ENCODE data around the gene GALNT7.

- TF ChIP-seq RAD21 (conservative IDR thresholded peaks at IDR 0.05) (no peak), EZH2 (IDR thresholded peaks at IDR 0.05; ENCODE audit: borderline replicate concordance, insufficient read depth, low read length, poor library complexity, severe bottlenecking) (no peak)
- TF ChIP-seq, protein P1, sequence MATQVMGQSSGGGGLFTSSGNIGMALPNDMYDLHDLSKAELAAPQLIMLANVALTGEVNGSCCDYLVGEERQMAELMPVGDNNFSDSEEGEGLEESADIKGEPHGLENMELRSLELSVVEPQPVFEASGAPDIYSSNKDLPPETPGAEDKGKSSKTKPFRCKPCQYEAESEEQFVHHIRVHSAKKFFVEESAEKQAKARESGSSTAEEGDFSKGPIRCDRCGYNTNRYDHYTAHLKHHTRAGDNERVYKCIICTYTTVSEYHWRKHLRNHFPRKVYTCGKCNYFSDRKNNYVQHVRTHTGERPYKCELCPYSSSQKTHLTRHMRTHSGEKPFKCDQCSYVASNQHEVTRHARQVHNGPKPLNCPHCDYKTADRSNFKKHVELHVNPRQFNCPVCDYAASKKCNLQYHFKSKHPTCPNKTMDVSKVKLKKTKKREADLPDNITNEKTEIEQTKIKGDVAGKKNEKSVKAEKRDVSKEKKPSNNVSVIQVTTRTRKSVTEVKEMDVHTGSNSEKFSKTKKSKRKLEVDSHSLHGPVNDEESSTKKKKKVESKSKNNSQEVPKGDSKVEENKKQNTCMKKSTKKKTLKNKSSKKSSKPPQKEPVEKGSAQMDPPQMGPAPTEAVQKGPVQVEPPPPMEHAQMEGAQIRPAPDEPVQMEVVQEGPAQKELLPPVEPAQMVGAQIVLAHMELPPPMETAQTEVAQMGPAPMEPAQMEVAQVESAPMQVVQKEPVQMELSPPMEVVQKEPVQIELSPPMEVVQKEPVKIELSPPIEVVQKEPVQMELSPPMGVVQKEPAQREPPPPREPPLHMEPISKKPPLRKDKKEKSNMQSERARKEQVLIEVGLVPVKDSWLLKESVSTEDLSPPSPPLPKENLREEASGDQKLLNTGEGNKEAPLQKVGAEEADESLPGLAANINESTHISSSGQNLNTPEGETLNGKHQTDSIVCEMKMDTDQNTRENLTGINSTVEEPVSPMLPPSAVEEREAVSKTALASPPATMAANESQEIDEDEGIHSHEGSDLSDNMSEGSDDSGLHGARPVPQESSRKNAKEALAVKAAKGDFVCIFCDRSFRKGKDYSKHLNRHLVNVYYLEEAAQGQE (IDR thresholded peaks at IDR 0.05; ENCODE audit: borderline replicate concordance): no peak
Observed at GRCh38 chr4:173236301-173236700, 67.7 kb downstream of the GALNT7 start.

Measured in neural cell (in vitro differentiated cells).